Breast epithelium (tissue), 4 donors: ENCODE data around the gene TMEM145. TPM values are rescaled to one million over a fixed set of nuclear protein-coding genes. Genes with fewer than 3 reads are reported as not detected.

ENCODE experiments used
- DNase-seq, 2 donors: peaks; one replicate each; pipeline ENCODE4 v3.0.0-alpha.2; 2019; ENCODE audit warnings: low spot score in 2 of 2
- H3K27ac ChIP-seq, 2 donors: fragments of 200-600 bp; sonication (generic) in 1 of 2; one replicate each; pipeline ENCODE4 v1.5.1; 2016 to 2019; ENCODE audit warnings: mild to moderate bottlenecking in 1 of 2
- H3K27me3 ChIP-seq, 2 donors: fragments of 200-600 bp; sonication (generic) in 1 of 2; one replicate each; pipeline versions ENCODE4 v1.5.1 to v1.6.0; 2017 to 2019; ENCODE audit warnings: control low read depth in 1 of 2, mild to moderate bottlenecking in 1 of 2
- H3K36me3 ChIP-seq: fragments of 200-600 bp; one replicate; pipeline ENCODE4 v1.5.1; 2019
- H3K4me1 ChIP-seq, 2 donors: fragments of 200-600 bp; sonication (generic); one replicate each; pipeline ENCODE4 v1.5.1; 2016 to 2019; ENCODE audit warnings: control low read depth in 1 of 2
- H3K4me3 ChIP-seq, 3 donors: fragments of 200-600 bp; sonication (generic); 1 replicate in 2 of 3; 2 replicates in 1 of 3; pipeline ENCODE4 v1.5.1; 2016 to 2019; ENCODE audit warnings: mild to moderate bottlenecking in 3 of 3, moderate library complexity in 2 of 3
- H3K9me3 ChIP-seq, 2 donors: fragments of 200-600 bp; sonication (generic) in 1 of 2; one replicate each; pipeline ENCODE4 v1.5.1; 2016 to 2019; ENCODE audit warnings: control low read depth in 1 of 2
- CTCF ChIP-seq, 3 donors: fragments of 450-650 bp; IDR thresholded peaks; one replicate each; pipeline ENCODE4 v1.5.1; 2016 to 2017; ENCODE audit warnings: antibody characterized with exemption in 3 of 3, mild to moderate bottlenecking in 3 of 3, moderate library complexity in 3 of 3
- POLR2A ChIP-seq: fragments of 450-650 bp; IDR thresholded peaks from one replicate; pipeline ENCODE4 v1.6.1; 2016; ENCODE audit warnings: antibody characterized with exemption, mild to moderate bottlenecking, moderate library complexity
- POLR2AphosphoS5 ChIP-seq, 3 donors: sonication (generic); formaldehyde crosslinking; IDR thresholded peaks; one replicate each; pipeline ENCODE4 v1.6.1; 2017; ENCODE audit warnings: antibody characterized with exemption in 3 of 3
- intact Hi-C: fragments of 100-400 bp; cut with DNase I; formaldehyde crosslinking; loops from one replicate; pipeline ENCODE4 v1.15.1; 2023; ENCODE audit warnings: low total_unique reads
- total RNA-seq, 3 donors: library from RNA; depleted of rRNA; stranded (reverse); fragments of >200 nt; gene quantifications; one replicate each; pipeline ENCODE4 v1.1.0, GENCODE V29; 2016

Gene TMEM145
- total RNA-seq, 3 donors from 2014 or later: 0.33 to 0.59 TPM; not detected in 1

DNA sequence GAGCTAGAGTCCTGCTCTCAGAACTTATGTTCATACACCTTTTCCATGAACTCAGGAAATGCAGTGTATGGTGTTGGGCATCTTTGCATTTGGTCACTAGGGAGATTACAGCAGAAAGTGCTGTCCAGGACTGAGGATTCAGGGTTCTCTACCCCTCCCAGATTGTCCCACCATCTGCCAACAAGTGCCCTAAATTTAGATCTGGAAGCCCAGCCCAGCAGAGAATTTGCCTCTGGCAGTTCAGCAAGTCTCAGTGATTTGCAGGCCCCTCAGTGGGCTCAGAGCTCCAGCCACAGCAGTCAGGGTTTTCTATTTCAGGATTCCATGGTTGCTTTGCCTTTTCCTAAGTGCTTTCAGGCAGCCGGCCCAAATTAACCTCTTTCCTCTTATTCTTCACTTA is 53.6 kb downstream of the TMEM145 start:
- no peak for TF ChIP-seq CTCF (IDR thresholded peaks at IDR 0.05)
- no peak for TF ChIP-seq POLR2A
- no peak for TF ChIP-seq POLR2AphosphoS5 (IDR thresholded peaks at IDR 0.05)
- Histone ChIP-seq H3K9me3 (peaks cover 0 to 4% of the 10 kb centered on the region in 2 donors), H3K27me3 (no peaks in the 10 kb centered on the region), H3K4me3 (no peak overlapping the region), H3K27ac (no peak overlapping the region), H3K4me1 (no peaks in the 10 kb centered on the region), H3K36me3 (no peaks in the 10 kb centered on the region)
- no peak for DNase-seq
- intact Hi-C loops: no loop called here

DNA sequence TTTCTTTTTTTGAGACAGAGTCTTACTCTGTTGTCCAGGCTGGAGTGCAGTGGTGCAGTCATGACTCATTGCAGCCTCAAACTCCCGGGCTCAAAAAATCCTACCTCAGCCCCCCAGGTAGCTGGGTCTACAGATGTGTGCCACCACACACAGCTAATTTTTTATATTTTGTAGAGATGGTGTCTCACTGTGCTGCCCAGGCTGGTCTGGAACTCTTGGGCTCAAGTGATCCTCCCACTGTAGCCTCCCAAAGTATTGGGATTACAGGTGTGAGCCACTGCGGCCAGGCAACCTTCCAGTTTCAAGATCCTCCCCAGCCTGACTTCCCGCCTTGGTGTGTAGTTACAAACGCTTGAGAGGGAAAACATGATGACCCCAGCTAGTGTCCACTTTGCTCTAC is 54.8 kb downstream of the TMEM145 start:
- TF ChIP-seq POLR2AphosphoS5 (IDR thresholded peaks at IDR 0.05): no peak
- TF ChIP-seq POLR2A: no peak
- TF ChIP-seq CTCF (IDR thresholded peaks at IDR 0.05): no peak
- Histone ChIP-seq H3K4me3 (no peak overlapping the region), H3K4me1 (no peaks in the 10 kb centered on the region), H3K27ac (no peak overlapping the region), H3K36me3 (no peaks in the 10 kb centered on the region), H3K27me3 (no peaks in the 10 kb centered on the region), H3K9me3 (peaks cover 0 to 4% of the 10 kb centered on the region in 2 donors)
- DNase-seq: no peak
- intact Hi-C loops: no loop called here

- no peak for DNase-seq
- Histone ChIP-seq H3K36me3 (no peaks in the 10 kb centered on the region), H3K9me3 (peaks cover 0 to 4% of the 10 kb centered on the region in 2 donors), H3K27ac (no peak overlapping the region), H3K4me1 (no peaks in the 10 kb centered on the region), H3K4me3 (no peak overlapping the region), H3K27me3 (no peaks in the 10 kb centered on the region)
- TF ChIP-seq POLR2A: no peak
- no peak for TF ChIP-seq CTCF (IDR thresholded peaks at IDR 0.05)
- TF ChIP-seq POLR2AphosphoS5 (IDR thresholded peaks at IDR 0.05): no peak
- intact Hi-C loops: no loop called here
Observed at GRCh38 chr19:42368360-42368759, 55.3 kb downstream of the TMEM145 start.

DNA sequence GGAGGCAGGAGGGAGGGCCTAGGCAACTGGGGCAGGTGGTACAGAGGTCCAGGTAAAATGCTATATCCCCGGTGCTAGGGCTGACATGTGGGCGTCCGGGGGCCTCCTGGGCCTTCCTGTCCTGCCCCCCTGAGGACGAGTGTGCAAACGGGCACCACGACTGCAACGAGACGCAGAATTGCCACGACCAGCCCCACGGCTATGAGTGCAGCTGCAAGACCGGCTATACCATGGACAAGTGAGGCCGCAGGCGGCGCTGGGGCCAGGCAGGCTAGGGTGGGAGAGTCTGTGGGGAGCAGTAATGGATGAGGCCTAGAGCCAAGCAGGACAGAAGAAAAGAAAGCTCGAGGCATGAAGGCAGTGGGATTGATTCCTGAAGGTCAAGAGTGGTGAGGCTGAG is 55.7 kb downstream of the TMEM145 start:
- Histone ChIP-seq H3K4me3 (no peak overlapping the region), H3K27ac (no peak overlapping the region), H3K4me1 (no peaks in the 10 kb centered on the region), H3K27me3 (no peaks in the 10 kb centered on the region), H3K36me3 (no peaks in the 10 kb centered on the region), H3K9me3 (peaks cover 0 to 2% of the 10 kb centered on the region in 2 donors)
- intact Hi-C loops: no loop called here
- no peak for DNase-seq
- TF ChIP-seq POLR2AphosphoS5 (IDR thresholded peaks at IDR 0.05): no peak
- TF ChIP-seq CTCF (IDR thresholded peaks at IDR 0.05): no peak
- no peak for TF ChIP-seq POLR2A

DNA sequence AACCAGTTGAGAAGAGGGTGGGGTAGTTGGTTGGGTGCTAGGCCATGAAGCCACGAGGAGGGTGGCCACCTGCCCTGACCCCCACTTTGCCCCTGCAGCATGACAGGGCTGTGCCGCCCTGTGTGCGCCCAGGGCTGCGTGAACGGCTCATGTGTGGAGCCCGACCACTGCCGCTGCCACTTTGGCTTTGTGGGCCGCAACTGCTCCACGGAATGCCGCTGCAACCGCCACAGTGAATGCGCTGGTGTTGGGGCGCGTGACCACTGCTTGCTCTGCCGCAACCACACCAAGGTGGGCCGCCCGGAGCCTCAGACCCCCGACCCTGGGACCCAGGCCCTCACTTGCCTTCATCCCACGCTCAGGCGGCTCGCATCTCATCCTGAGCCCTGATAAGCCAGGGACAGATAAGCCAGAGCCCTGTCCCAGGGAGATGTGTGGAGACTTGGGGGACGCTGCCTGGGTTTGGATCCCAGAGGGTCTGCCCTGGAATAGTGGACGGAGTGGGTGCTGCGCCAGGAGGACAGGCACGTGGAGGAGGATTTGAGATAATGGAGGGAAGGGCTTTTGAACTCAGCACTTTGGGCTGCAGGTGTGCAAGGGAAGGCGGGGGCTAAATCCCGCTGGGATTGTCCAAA is 56.4 kb downstream of the TMEM145 start:
- no peak for DNase-seq
- Histone ChIP-seq H3K27ac (no peak overlapping the region), H3K4me1 (no peaks in the 10 kb centered on the region), H3K4me3 (no peak overlapping the region), H3K36me3 (no peaks in the 10 kb centered on the region), H3K9me3 (no peaks in the 10 kb centered on the region), H3K27me3 (no peaks in the 10 kb centered on the region)
- TF ChIP-seq POLR2A (no peak), POLR2AphosphoS5 (IDR thresholded peaks at IDR 0.05) (no peak), CTCF (IDR thresholded peaks at IDR 0.05) (no peak)
- intact Hi-C loops: no loop called here
